ENCODE results near the gene TNFRSF4.

TNFRSF4 gene

DNA sequence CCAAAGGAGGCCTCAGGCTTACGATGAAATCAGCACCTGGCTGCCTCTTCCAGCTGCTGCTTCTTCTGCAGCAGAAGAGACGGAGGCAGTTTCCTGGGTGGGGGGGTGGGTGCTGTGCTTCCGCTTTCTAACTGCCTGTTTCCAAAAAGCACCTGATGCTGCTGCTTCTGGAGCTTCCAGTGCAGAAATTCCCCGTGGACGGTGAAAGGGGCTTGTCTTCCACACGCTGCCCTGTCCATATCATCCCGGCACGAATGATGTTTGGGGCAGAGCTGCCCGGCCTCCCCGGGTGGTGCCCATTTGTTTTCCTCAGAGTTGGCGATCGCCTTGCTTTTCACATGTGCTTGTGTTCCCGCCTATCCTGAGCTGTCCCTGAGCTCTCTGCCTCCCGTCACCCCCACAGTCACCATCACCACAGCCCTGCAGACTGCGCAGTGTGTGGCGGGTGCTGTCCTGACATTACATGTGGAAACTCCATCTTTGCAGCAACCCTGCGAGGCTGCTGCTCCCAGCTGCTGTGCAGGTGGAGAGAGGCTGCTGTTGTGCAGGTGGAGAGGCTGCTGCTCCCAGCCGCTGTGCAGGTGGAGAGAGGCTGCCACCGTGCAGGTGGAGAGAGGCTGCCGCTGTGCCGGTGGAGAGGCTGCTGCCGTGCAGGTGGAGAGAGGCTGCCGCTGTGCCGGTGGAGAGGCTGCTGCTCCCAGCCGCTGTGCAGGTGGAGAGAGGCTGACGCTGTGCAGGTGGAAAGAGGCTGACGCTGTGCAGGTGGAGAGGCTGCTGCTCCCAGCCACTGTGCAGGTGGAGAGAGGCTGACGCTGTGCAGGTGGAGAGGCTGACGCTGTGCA, 38.5 kb downstream of the TNFRSF4 start:
- H3K27ac ChIP-seq: no peak overlapping the region

DNA sequence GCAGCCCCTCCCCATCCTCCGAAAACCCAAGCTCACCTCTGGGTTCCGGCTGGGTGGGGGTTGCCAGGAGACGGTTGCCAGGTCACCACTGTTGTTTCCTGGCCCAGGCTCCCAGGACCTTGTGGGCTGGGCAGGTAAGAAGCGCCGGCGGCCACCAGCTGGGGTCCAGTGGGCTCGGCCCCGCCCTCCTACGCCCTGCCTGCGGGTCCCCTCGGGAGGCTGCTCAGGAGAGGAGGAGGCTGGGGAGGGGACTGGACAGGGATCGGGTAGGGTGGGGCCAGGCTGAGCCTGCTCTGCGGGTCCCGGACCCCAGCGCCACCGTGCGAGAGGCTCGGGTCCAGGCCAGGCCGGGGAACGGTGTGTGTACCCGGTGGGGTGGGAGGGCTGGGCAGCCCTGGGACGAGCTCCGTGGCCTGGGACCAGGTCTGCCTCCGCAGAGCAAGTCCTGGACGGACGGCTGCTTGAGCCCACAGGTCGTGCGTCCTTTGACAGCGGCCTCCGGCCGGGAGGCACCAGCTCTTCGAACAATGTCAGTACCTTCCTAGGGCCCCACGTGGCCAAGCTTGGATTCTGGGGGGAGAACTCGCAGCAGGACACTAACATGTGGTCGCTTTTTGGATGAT, 40.0 kb downstream of the TNFRSF4 start, which contains the start of gene TTLL10:
Gene TTLL10, plus strand, starts transcription at position 88 of the 623 bp plus-strand sequence. CDS start 5,336 bp downstream, outside the sequence.
- no peak for TF ChIP-seq ZFX (IDR thresholded peaks at IDR 0.05; ENCODE audit: borderline replicate concordance)
- TF ChIP-seq, protein P1, sequence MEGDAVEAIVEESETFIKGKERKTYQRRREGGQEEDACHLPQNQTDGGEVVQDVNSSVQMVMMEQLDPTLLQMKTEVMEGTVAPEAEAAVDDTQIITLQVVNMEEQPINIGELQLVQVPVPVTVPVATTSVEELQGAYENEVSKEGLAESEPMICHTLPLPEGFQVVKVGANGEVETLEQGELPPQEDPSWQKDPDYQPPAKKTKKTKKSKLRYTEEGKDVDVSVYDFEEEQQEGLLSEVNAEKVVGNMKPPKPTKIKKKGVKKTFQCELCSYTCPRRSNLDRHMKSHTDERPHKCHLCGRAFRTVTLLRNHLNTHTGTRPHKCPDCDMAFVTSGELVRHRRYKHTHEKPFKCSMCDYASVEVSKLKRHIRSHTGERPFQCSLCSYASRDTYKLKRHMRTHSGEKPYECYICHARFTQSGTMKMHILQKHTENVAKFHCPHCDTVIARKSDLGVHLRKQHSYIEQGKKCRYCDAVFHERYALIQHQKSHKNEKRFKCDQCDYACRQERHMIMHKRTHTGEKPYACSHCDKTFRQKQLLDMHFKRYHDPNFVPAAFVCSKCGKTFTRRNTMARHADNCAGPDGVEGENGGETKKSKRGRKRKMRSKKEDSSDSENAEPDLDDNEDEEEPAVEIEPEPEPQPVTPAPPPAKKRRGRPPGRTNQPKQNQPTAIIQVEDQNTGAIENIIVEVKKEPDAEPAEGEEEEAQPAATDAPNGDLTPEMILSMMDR (IDR thresholded peaks at IDR 0.05): no peak
- no peak within 1 kb of the TSS for H3K27ac ChIP-seq

More for the DNA sequence above, 38.5 kb downstream of the TNFRSF4 start:
- TF ChIP-seq ZFX (IDR thresholded peaks at IDR 0.05; ENCODE audit: borderline replicate concordance): no peak
- TF ChIP-seq, protein P1 (IDR thresholded peaks at IDR 0.05): no peak

DNA sequence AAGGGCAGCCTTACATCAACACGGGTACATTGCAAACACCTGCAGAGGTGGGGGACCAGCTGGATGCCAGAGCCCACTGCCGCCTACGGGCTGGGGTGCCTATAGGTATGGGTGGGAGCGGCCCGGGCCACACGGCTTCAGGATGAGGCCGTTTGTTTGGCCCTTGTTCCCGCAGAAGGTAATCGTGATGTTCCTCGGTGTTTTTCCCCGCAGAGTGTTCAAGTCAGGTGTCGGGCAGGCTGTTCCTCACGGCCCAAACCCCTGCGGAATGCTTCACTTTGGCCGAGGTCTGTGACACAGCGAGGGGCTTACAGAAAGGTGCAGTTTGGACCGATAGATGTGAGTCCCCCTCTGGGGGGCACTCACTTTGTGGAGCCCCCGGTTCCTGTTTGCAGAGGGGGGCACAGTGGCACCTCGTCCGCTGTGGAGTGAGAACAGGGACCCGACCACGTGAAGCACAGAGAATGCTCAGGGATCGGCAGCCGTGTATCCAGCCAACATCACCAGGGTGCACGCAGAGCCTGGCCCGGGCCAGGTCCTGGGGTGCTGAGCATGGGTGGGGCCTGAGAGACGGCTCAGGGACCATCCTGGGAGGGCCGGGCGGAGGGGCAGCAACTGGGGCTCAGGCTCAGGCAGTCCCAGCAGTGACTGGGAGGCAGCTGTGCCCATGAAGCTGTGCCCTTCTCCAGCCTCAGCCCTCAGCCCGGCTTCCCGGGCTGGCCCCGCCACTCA, 40.7 kb downstream of the TNFRSF4 start:
- no peak overlapping the region for H3K27ac ChIP-seq
- TF ChIP-seq, protein P1 (IDR thresholded peaks at IDR 0.05): no peak
- no peak for TF ChIP-seq ZFX (IDR thresholded peaks at IDR 0.05; ENCODE audit: borderline replicate concordance)

DNA sequence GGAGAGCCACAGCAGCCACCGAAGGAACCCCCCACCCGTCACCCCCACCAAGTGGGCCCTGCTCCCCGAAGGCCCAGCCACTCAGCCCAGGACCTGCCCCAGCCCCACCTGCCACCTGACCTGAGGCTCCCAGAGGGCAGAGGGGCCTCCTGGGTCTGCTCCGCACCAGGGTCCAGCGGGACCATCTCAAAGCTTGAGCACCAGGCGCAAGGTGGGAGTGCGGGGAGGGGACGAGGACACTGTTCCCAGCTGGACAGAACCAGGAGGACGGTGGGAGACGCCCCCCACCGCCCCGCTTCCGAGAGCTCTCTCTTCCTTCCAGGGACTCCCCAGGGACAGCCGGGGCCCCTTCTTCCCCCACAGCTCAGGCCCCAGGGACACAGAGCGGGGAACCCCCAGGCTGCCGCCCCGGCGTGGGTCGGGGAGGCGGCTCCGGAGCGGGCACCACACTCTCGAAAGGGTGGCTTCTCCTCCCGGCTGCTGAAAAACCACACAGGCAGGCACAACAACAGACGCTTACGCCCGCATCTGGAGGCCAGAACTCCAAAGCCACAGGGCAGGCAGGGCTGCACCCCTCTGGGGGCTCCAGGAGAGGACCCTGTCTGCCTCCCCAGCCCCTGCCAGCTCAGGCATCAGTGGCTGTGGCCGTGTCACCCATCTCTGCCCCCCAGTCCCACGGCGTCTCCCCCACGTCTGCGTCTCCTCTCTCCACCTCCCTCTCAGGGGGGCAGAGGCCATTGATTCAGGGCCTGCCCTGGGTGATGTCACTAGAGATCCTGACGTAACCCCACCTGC, 42.2 kb downstream of the TNFRSF4 start:
- TF ChIP-seq, protein P1 (IDR thresholded peaks at IDR 0.05): no peak
- TF ChIP-seq ZFX (IDR thresholded peaks at IDR 0.05; ENCODE audit: borderline replicate concordance): no peak
- no peak overlapping the region for H3K27ac ChIP-seq

DNA sequence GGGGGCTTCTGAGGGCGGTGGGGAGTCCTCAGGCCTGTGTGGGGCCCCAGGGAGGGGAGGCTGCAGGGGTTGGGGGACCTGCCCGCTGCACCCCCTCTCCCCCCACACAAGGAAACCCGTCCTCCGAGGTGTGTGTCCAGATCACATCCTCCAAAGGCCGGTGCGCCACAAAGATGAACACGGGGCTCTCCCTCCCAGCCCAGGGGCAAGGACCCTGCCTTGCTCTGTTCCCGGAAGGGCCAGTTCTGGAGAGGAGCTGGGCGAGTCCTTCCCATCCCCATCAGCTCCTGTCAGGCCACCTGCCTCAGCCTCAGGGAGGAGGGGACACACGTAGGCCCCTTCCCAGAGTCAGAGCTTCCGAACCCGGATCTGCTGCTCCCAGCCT, 42.8 kb downstream of the TNFRSF4 start:
- H3K27ac ChIP-seq: no peak overlapping the region
- TF ChIP-seq, protein P1 (IDR thresholded peaks at IDR 0.05): no peak
- no peak for TF ChIP-seq ZFX (IDR thresholded peaks at IDR 0.05; ENCODE audit: borderline replicate concordance)

DNA sequence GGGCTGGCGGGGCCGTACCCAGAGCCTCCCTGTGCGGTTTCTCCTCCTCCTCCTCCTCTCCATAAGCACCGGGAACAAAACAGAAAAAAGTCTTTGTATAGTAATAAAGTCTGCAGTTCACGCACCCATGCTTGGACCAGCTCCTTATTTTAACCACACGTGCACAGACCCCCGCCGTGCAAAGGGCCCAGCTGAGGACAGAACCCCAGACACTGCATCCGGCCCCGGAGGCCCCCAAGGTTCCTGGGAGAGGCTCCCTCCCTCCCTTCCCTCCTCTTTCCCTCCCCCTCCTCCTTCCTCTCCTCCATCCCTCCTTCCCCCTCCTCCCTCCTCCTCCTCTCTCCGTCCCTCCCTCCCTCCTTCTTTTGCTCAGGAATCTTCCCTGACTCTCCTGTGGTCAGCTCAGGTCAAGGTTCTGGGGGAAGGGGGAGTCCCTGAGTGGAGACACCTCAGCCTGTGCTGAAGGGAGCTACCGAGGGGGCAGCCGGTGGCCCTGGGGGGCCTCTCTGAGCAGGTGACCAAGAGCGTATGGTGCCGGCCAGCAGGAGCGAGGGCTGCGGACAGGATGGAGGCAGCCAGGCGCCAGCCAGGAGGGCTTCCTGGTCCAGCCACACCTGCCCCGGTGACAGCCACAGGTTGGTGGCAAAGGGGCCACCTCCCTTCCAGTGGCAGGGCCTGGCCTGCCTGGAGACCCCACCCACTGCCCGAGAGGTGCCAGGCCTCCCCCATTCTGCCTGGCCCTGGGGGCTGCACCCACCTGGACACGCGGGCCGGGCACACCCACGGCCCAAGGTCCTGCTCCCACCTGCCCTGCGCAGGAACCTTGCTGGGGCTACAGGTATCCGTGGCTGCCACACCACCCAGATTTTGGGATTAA, 43.5 kb downstream of the TNFRSF4 start:
- TF ChIP-seq, protein P1 (IDR thresholded peaks at IDR 0.05): no peak
- no peak for TF ChIP-seq ZFX (IDR thresholded peaks at IDR 0.05; ENCODE audit: borderline replicate concordance)
- H3K27ac ChIP-seq: no peak overlapping the region

All from 22Rv1 (cell line).